HuH-7.5 (cell line): ENCODE results near the gene SLC25A2.

Source experiments
- DNase-seq: peaks from one replicate; pipeline ENCODE4 v3.0.0; 2011; ENCODE audit warnings: low spot score

SLC25A2 gene

GRCh38 chr5:141313711-141314110, 9.9 kb upstream of the SLC25A2 start:
- DNase-seq = no peak

- DNase-seq = no peak
These were observed 2.8 kb upstream of the SLC25A2 start for GRCh38 chr5:141306630-141307029.

DNA sequence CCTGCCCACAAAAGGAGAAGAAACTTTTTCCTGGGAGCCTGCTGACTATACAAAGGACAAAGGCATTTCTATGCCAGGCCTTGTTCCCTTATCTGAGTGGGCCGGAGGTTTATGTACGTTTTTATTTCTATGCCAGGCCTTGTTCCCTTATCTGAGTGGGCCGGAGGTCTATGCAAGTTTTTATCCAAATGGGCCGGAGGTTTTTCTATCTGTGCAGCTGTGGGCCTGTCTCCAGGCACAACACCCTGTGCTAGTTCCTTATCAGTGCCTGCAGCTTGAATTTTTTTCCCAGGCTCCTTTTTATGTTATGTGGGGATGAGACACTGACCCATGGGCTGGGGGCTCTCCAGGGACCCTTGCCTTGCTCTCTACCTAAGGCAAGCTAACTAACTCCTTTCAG, 5.5 kb downstream of the SLC25A2 start:
- no peak for DNase-seq

GRCh38 chr5:141272906-141273305, 30.9 kb downstream of the SLC25A2 start:
- no peak for DNase-seq

DNA sequence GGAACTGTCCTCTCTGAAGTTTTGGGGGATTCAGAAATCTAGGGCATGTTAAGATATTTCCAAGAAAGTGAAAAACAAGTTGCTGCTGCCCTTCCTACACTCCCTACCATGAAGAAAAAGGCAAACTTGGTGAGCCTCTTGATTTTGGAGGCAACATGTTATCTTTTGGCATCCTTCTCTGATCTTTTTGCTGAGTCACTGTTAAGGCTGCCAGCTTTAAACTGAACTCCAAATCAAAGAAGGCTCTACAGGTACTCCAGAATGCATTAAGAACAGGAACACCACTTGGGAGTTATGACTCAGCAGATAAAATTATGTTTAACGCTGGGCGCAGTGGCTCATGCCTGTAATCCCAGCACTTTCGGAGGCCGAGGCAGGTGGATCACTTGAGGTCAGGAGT, 34.7 kb downstream of the SLC25A2 start:
- no peak for DNase-seq

DNA sequence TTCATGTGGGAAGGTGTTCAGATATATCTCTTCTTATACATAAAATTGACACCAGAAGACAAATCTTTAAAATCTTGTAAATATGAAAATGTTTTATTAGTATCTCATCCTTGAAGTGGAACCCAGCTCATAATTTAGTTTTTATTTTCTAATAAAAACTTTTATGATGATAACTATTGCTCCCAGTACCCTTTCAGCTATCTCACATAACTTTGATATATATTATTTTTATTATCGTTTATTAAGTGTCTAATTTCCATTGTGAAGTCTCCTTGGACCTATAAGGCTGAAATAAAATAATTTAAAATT, 42.7 kb downstream of the SLC25A2 start:
- no peak for DNase-seq

GRCh38 chr5:141260458-141261237, 43.2 kb downstream of the SLC25A2 start:
- no peak for DNase-seq

DNA sequence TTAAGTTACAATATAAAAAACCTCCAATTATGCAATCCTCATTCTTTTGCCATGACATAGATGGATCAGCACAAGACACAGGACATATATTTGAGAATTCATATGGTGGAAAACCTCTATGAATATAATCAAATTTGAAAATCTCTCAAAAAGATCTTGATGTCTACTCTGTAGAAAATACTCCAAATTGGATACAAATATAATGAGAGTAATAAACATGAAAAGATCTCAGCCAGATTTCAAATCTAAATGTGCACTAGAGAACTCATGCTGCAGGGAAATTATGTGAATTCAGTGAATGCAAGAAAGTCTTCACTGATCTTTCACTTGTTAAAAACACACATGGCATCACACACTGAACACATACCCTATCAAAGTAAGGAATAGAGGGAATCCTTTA, 44.9 kb downstream of the SLC25A2 start:
- DNase-seq = no peak

- no peak for DNase-seq
These were observed 45.4 kb downstream of the SLC25A2 start for GRCh38 chr5:141258464-141258863.
